Loucy (cell line): Measurements from ENCODE around the gene RMI2.

Experiments used
- H2AFZ ChIP-seq: fragments of 200-600 bp; sonication (generic); 2 replicates; pipeline ENCODE4 v1.6.0; 2016; ENCODE audit warnings: antibody characterized with exemption, mild to moderate bottlenecking, low read length, moderate library complexity
- H3F3A ChIP-seq: fragments of 200-600 bp; 2 replicates; pipeline ENCODE4 v1.6.0; 2016; ENCODE audit warnings: antibody characterized with exemption, low read depth, mild to moderate bottlenecking
- H3K27me3 ChIP-seq: fragments of 200-600 bp; sonication (generic); 2 replicates; pipeline ENCODE4 v1.6.1; 2014; ENCODE audit warnings: low read length, mild to moderate bottlenecking; ENCODE audit not compliant: insufficient read depth, poor library complexity, severe bottlenecking
- H3K36me3 ChIP-seq: fragments of 200-600 bp; sonication (generic); 2 replicates; pipeline ENCODE4 v1.6.1; 2016; ENCODE audit warnings: low read length; ENCODE audit not compliant: insufficient read depth
- H3K4me1 ChIP-seq: fragments of 200-600 bp; sonication (generic); 2 replicates; pipeline ENCODE4 v1.5.1; 2014; ENCODE audit warnings: low read length, mild to moderate bottlenecking; ENCODE audit not compliant: insufficient read depth, poor library complexity, severe bottlenecking
- H3K4me2 ChIP-seq: fragments of 200-600 bp; sonication (generic); 2 replicates; pipeline ENCODE4 v1.6.0; 2014; ENCODE audit warnings: antibody characterized with exemption, low read length, low read depth, mild to moderate bottlenecking; ENCODE audit not compliant: poor library complexity, severe bottlenecking
- H3K4me3 ChIP-seq: fragments of 200-600 bp; sonication (generic); 2 replicates; pipeline ENCODE4 v1.5.1; 2014; ENCODE audit warnings: low read length, mild to moderate bottlenecking, mixed read lengths; ENCODE audit not compliant: poor library complexity, severe bottlenecking
- H3K79me2 ChIP-seq: fragments of 200-600 bp; sonication (generic); 2 replicates; pipeline ENCODE4 v1.6.1; 2014; ENCODE audit warnings: low read length; ENCODE audit not compliant: insufficient read depth
- H3K9ac ChIP-seq: fragments of 200-600 bp; sonication (generic); 2 replicates; pipeline ENCODE4 v1.6.0; 2014; ENCODE audit warnings: mild to moderate bottlenecking, low read depth, low read length, moderate library complexity; ENCODE audit not compliant: poor library complexity, severe bottlenecking
- H3K9me2 ChIP-seq: fragments of 200-600 bp; sonication (generic); replicated peaks from 2 replicates; pipeline ENCODE4 v1.6.1; 2016; ENCODE audit warnings: low read depth, low read length, mixed read lengths
- H3K9me3 ChIP-seq: fragments of 200-600 bp; sonication (generic); 2 replicates; pipeline ENCODE4 v1.6.1; 2014; ENCODE audit warnings: mild to moderate bottlenecking, antibody characterized with exemption, low read length, low read depth; ENCODE audit not compliant: insufficient read depth
- H4K20me1 ChIP-seq: fragments of 200-600 bp; sonication (generic); 2 replicates; pipeline ENCODE4 v1.6.0; 2014; ENCODE audit warnings: antibody characterized with exemption, low read length, mild to moderate bottlenecking; ENCODE audit not compliant: insufficient read depth, poor library complexity, severe bottlenecking
- EZH2phosphoT487 ChIP-seq: fragments of 200-600 bp; IDR thresholded peaks from 2 replicates; pipeline ENCODE4 v1.6.1; 2018; ENCODE audit warnings: antibody characterized with exemption, mild to moderate bottlenecking, moderate library complexity, borderline replicate concordance
- TF ChIP-seq, protein P1 (sequence below): fragments of 200-600 bp; sonication (generic); conservative IDR thresholded peaks from 2 replicates; pipeline ENCODE4 v1.5.1; 2014; ENCODE audit warnings: mild to moderate bottlenecking, antibody characterized with exemption, low read length

Gene RMI2

DNA sequence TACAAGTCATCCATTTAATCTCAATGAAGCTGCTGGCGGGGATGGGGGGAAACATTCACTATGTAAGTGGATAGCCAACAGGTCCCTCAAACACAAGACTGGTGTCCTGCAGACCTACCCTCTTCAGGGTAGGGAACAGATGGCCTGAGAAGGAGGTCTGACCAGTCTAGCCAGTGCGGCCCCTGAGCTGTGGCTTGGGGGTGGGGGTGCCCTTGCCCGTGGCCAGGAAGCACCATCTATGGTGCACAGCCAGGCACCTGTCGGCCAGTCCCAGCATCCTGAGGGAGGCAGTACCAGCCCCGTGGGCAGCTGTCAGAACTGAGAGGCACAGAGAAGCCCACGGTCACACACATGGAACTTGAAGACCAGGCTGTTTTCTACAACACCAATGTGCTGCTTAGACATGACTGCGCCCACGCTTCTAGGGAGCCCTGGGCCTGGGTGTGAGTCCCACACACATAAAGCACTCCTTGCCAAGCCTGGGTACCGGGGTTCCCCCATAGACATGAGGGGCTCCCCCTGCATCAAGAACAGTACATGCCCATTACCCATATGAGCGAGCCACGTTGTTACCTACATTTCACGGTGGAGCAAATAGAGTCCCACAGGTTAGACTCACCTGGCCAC lies 40.9 kb downstream of the RMI2 start:
- Histone ChIP-seq H3K4me3 (no peak overlapping the region), H3K9ac (no peak overlapping the region), H3K79me2 (no peaks in the 10 kb centered on the region), H2AFZ (no peak overlapping the region), H4K20me1 (no peaks in the 10 kb centered on the region), H3F3A (no peaks in the 10 kb centered on the region), H3K27me3 (no peaks in the 10 kb centered on the region), H3K36me3 (no peaks in the 10 kb centered on the region), H3K4me2 (no peak overlapping the region), H3K9me3 (no peaks in the 10 kb centered on the region), H3K9me2 (no peaks in the 10 kb centered on the region), H3K4me1 (no peaks in the 10 kb centered on the region)
- TF ChIP-seq, protein P1, sequence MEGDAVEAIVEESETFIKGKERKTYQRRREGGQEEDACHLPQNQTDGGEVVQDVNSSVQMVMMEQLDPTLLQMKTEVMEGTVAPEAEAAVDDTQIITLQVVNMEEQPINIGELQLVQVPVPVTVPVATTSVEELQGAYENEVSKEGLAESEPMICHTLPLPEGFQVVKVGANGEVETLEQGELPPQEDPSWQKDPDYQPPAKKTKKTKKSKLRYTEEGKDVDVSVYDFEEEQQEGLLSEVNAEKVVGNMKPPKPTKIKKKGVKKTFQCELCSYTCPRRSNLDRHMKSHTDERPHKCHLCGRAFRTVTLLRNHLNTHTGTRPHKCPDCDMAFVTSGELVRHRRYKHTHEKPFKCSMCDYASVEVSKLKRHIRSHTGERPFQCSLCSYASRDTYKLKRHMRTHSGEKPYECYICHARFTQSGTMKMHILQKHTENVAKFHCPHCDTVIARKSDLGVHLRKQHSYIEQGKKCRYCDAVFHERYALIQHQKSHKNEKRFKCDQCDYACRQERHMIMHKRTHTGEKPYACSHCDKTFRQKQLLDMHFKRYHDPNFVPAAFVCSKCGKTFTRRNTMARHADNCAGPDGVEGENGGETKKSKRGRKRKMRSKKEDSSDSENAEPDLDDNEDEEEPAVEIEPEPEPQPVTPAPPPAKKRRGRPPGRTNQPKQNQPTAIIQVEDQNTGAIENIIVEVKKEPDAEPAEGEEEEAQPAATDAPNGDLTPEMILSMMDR: no peak
- TF ChIP-seq EZH2phosphoT487: no peak

DNA sequence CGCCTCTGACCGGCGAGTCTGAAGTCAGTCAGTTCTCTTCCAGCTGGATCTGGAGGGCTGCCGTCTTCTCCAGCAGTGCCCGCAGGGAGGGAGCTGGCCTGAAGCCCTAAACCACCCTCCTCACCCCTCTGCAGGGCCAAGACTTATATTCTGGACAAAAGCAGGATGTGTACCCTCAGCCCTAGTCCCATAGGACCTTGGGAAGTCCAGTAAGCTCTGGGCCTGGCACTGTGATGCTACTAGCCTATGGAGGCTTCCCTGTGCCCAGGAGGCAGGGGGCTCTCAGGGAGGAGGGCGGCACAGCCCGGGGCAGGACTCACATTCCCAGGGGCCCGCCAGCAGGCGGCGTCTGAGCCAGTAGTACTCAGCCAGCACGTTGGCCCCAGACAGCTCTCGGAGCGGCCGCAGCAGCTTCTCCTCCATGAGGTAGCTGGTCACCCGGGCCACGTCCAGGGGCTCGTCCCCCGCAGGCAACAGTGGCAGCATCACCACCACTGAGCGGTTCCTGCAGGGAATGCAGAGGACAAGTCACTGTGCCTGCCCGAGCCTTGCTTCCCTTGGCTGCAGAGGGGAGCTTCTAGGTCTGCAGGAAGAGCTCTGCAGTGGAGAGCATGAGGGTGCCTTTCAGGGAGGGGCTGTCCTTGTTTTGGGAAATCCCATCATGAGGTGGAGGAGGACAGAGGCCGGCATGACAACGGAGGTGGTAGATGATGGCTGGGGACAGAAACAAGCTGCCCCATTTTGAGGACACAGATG lies 41.7 kb downstream of the RMI2 start:
- no peak overlapping the region for H3K4me3 ChIP-seq

DNA sequence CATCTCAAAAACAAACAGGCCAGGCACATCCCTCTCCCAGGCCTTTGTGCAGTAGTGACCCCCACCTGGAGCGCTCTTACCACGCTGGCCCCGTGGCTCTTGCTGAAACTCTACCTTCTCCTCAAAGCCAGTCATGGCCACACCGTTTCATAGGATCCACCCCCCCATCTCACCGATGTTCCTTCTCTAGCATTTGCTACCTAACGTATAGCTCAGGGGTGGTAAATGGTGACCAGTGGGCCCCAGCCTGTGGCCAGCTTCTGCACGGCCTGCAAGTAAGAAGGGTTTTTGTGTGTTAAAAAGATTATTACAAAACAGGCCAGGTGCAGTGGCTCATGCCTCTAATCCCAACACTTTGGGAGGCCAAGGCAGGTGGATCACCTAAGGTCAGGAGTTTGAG lies 43.8 kb downstream of the RMI2 start:
- Histone ChIP-seq H3K4me1 (no peaks in the 10 kb centered on the region), H3K9me2 (no peaks in the 10 kb centered on the region), H3F3A (no peaks in the 10 kb centered on the region), H3K27me3 (no peaks in the 10 kb centered on the region), H3K79me2 (no peaks in the 10 kb centered on the region), H3K9me3 (no peaks in the 10 kb centered on the region), H2AFZ (no peak overlapping the region), H3K36me3 (no peaks in the 10 kb centered on the region), H3K9ac (no peak overlapping the region), H4K20me1 (no peaks in the 10 kb centered on the region), H3K4me3 (no peak overlapping the region), H3K4me2 (no peak overlapping the region)
- TF ChIP-seq, protein P1: no peak
- no peak for TF ChIP-seq EZH2phosphoT487

More for the DNA sequence above, 41.7 kb downstream of the RMI2 start:
- no peaks in the 10 kb centered on the region for H3K27me3 ChIP-seq
- TF ChIP-seq EZH2phosphoT487: no peak
- TF ChIP-seq, protein P1: no peak; the same call in 1 of the 2 replicates
- H4K20me1 ChIP-seq: no peaks in the 10 kb centered on the region
- H3F3A ChIP-seq: no peaks in the 10 kb centered on the region
- no peaks in the 10 kb centered on the region for H3K79me2 ChIP-seq
- no peak overlapping the region for H2AFZ ChIP-seq
- H3K9me3 ChIP-seq: no peaks in the 10 kb centered on the region
- no peak overlapping the region for H3K9ac ChIP-seq
- no peaks in the 10 kb centered on the region for H3K36me3 ChIP-seq
- H3K4me1 ChIP-seq: no peaks in the 10 kb centered on the region
- no peaks in the 10 kb centered on the region for H3K9me2 ChIP-seq
- H3K4me2 ChIP-seq: no peak overlapping the region
